Heart left ventricle (tissue), 13 donors: ENCODE results near the gene CTNNA3.

Source experiments
- CTCF ChIP-seq, 12 donors: fragments of 200-600 bp; sonication (generic) in 4 of 12; IDR thresholded peaks; one replicate each; pipeline versions ENCODE4 v1.5.0 to v1.8.0; 2018 to 2022; ENCODE audit warnings: antibody characterized with exemption in 12 of 12, mild to moderate bottlenecking in 5 of 12
- POLR2A ChIP-seq, 2 donors: fragments of 450-650 bp; IDR thresholded peaks; one replicate each; pipeline ENCODE4 v1.6.1; 2017; ENCODE audit warnings: antibody characterized with exemption in 2 of 2, mild to moderate bottlenecking in 2 of 2, moderate library complexity in 2 of 2
- donor health status: ischemic (EF 13 %, LVEDD 7.1; RV severe dilation, severe dysfunction).
- donor health status: DM: no; HTN: yes; CAD: no.
- donor health status: DM: no; HTN: no; CAD: no.
- donor health status: ischemic (EF 25% LVEDD 6.9; RV normal size, moderate dysfunction).
- donor health status: ischemic (EF 25% LVEDD 5.7; RV mildly dilated, moderate dysfunction).
- donor health status: ischemic (EF 35%, LVEDD 5.7; RV mildly dilated, moderate dysfunction).
- donor health status: nonischemic (EF 11% LVEDD 7.7; RV severe dilation, severe dysfunction).
- donor health status: DM: yes; HTN: yes; CAD: no.
- donor health status: PGD.
- donor health status: ischemic (EF 29% LVEDD 5.4; RV normal size, mild dysfunction).
- donor health status: nonischemic (EF 23%, LVEDD 6.1; RV moderate dilation, normal function).

GRCh38 chr10:67079126-67079525, 616.9 kb downstream of the CTNNA3 start:
- TF ChIP-seq POLR2A (IDR thresholded peaks at IDR 0.05) (no peak), CTCF (IDR thresholded peaks at IDR 0.05) (no peak)
